HepG2 (cell line): ENCODE measurements around the gene ADCY5. TPM values are rescaled to one million over a fixed set of nuclear protein-coding genes. Genes with fewer than 3 reads are reported as not detected.

Experiments
- ATAC-seq: fragments of 200-7000 bp; cut with Tn5 transposase; 3 replicates; pipeline ENCODE4 v1.9.1; 2020; ENCODE audit warnings: mild to moderate bottlenecking, moderate library complexity
- BruUV-seq: library from RNA; stranded (reverse); fragments of 400-500 nt; replicated peaks from 2 replicates; lab custom pipeline; 2021; lab: Mats Ljungman, UMichigan
- CTCF ChIA-PET: fragments of 300-600 bp; formaldehyde crosslinking; extraction: SDS; loops from one replicate; lab custom pipeline; 2021; ENCODE audit warnings: low total read pairs, inconsistent platforms, low intra/inter-chr PET ratio; lab: Yijun Ruan, JAX
- POLR2A ChIA-PET: fragments of 350-600 bp; sonication (Branson Sonifier 250); formaldehyde crosslinking; loops from one replicate; lab custom pipeline; 2020; ENCODE audit warnings: antibody characterized with exemption, inconsistent platforms; lab: Yijun Ruan, JAX
- DNase-seq: peaks from one replicate; pipeline ENCODE4 v3.0.0-alpha.2; 2015; ENCODE audit warnings: low spot score
- FAIRE-seq: peaks from 3 replicates; lab custom pipeline; 2011; peaks lifted over from hg19 to GRCh38; lab: Jason Lieb, UNC
- H2AFZ ChIP-seq: one replicate; pipeline ENCODE4 v1.6.1; 2011; ENCODE audit warnings: low read length, inconsistent platforms
- H3K27ac ChIP-seq: fragments of 300-600 bp; 3 replicates; pipeline ENCODE4 v1.8.0; 2011; ENCODE audit warnings: mixed run types, mild to moderate bottlenecking, mixed read lengths, low read length, inconsistent platforms; ENCODE audit not compliant: insufficient read depth; ENCODE audit errors: extremely low read length
- H3K27me3 ChIP-seq, 2 experiments: fragments of 200-600 bp in 1 of 2; 2 replicates in 1 of 2; 3 replicates in 1 of 2; pipeline versions ENCODE4 v1.6.0 to v1.8.0; 2011; ENCODE audit warnings: low read length in 2 of 2, mild to moderate bottlenecking in 2 of 2, moderate library complexity in 2 of 2, inconsistent platforms in 1 of 2; ENCODE audit not compliant: insufficient read depth in 2 of 2, control insufficient read depth in 1 of 2
- H3K36me3 ChIP-seq, 2 experiments: fragments of 200-600 bp in 1 of 2; replicated peaks in 1 of 2; 2 replicates in 1 of 2; 3 replicates in 1 of 2; pipeline versions ENCODE4 v1.5.1 to v1.8.0; 2011; ENCODE audit warnings: low read length in 2 of 2, inconsistent platforms in 1 of 2; ENCODE audit not compliant: insufficient read depth in 2 of 2, control insufficient read depth in 1 of 2
- H3K4me1 ChIP-seq: 2 replicates; pipeline ENCODE4 v1.5.1; 2012; ENCODE audit warnings: low read length, inconsistent platforms; ENCODE audit not compliant: insufficient read depth
- H3K4me2 ChIP-seq: 2 replicates; pipeline ENCODE4 v1.6.0; 2011; ENCODE audit warnings: low read depth, low read length, inconsistent platforms
- H3K4me3 ChIP-seq, 3 experiments: fragments of 200-600 bp in 1 of 3; sonication (generic), shearing (Covaris generic) in 1 of 3; replicated peaks in 1 of 3; 2 replicates each; pipeline ENCODE4 v1.5.1; 2011 to 2016; ENCODE audit warnings: low read length in 3 of 3, inconsistent platforms in 2 of 3, low read depth in 2 of 3, mild to moderate bottlenecking in 2 of 3, control low read depth in 1 of 3, mixed read lengths in 1 of 3; ENCODE audit not compliant: insufficient read depth in 1 of 3
- H3K79me2 ChIP-seq: one replicate; pipeline ENCODE4 v1.6.1; 2011; ENCODE audit warnings: low read length, inconsistent platforms; ENCODE audit not compliant: insufficient read depth
- H3K9ac ChIP-seq: 2 replicates; pipeline ENCODE4 v1.6.0; 2011; ENCODE audit warnings: mild to moderate bottlenecking, low read depth, low read length, inconsistent platforms; ENCODE audit not compliant: insufficient read depth
- H3K9me3 ChIP-seq: 2 replicates; pipeline ENCODE4 v1.5.1; 2012; ENCODE audit warnings: mild to moderate bottlenecking, low read length
- H4K20me1 ChIP-seq: 2 replicates; pipeline ENCODE4 v1.6.0; 2011; ENCODE audit warnings: inconsistent platforms, mild to moderate bottlenecking, low read length, moderate library complexity; ENCODE audit not compliant: insufficient read depth
- CHCHD3 ChIP-seq: sonication (generic); formaldehyde crosslinking; IDR thresholded peaks from 2 replicates; pipeline ENCODE4 v1.8.0; 2022; ENCODE audit warnings: mild to moderate bottlenecking, missing genetic modification reagents, moderate library complexity
- PAXIP1 ChIP-seq: sonication (generic); formaldehyde crosslinking; conservative IDR thresholded peaks from 2 replicates; pipeline ENCODE4 v1.4.0; 2020; ENCODE audit warnings: mild to moderate bottlenecking, missing genetic modification reagents, moderate library complexity
- PCBP1 ChIP-seq: fragments of 200-400 bp; formaldehyde crosslinking; IDR thresholded peaks from 2 replicates; pipeline ENCODE4 v1.6.1; 2017; ENCODE audit warnings: mild to moderate bottlenecking, low read depth, low read length, borderline replicate concordance
- TBP ChIP-seq: sonication (generic); formaldehyde crosslinking; IDR thresholded peaks from 2 replicates; pipeline ENCODE4 v1.5.0; 2020; ENCODE audit warnings: missing genetic modification reagents
- THAP11 ChIP-seq: IDR thresholded peaks from 2 replicates; pipeline ENCODE4 v1.6.1; 2016; ENCODE audit warnings: missing biosample characterization, missing genetic modification reagents
- TRAFD1 ChIP-seq: sonication (generic); formaldehyde crosslinking; IDR thresholded peaks from 2 replicates; pipeline ENCODE4 v1.5.1; 2020; ENCODE audit warnings: missing genetic modification reagents, mild to moderate bottlenecking, borderline replicate concordance
- ZMAT5 ChIP-seq: sonication (generic); formaldehyde crosslinking; IDR thresholded peaks from 2 replicates; pipeline ENCODE4 v1.5.0; 2020; ENCODE audit warnings: mild to moderate bottlenecking, low read depth, missing genetic modification reagents, borderline replicate concordance
- ZNF180 ChIP-seq: sonication (generic); formaldehyde crosslinking; IDR thresholded peaks from 2 replicates; pipeline ENCODE4 v1.4.0; 2020; ENCODE audit warnings: low read depth, missing genetic modification reagents, borderline replicate concordance
- ZNF251 ChIP-seq: sonication (generic); formaldehyde crosslinking; IDR thresholded peaks from 2 replicates; pipeline ENCODE4 v1.9.0; 2021; ENCODE audit warnings: mild to moderate bottlenecking, missing genetic modification reagents
- ZNF354B ChIP-seq: sonication (generic); formaldehyde crosslinking; IDR thresholded peaks from 2 replicates; pipeline ENCODE4 v1.8.0; 2022; ENCODE audit warnings: mild to moderate bottlenecking, missing genetic modification reagents
- ZNF446 ChIP-seq: sonication (generic); formaldehyde crosslinking; IDR thresholded peaks from 2 replicates; pipeline ENCODE4 v1.5.0; 2020; ENCODE audit warnings: mild to moderate bottlenecking, missing genetic modification reagents
- ZNF468 ChIP-seq: sonication (generic); formaldehyde crosslinking; IDR thresholded peaks from 2 replicates; pipeline ENCODE4 v1.8.0; 2022; ENCODE audit warnings: mild to moderate bottlenecking, moderate library complexity, missing genetic modification reagents
- ZNF572 ChIP-seq: sonication (generic); formaldehyde crosslinking; IDR thresholded peaks from 2 replicates; pipeline ENCODE4 v1.5.1; 2020; ENCODE audit warnings: mild to moderate bottlenecking, missing genetic modification reagents
- ZNF589 ChIP-seq: sonication (generic); formaldehyde crosslinking; conservative IDR thresholded peaks from 2 replicates; pipeline ENCODE4 v1.8.0; 2022; ENCODE audit warnings: mild to moderate bottlenecking, moderate library complexity, missing genetic modification reagents
- ZSCAN9 ChIP-seq: IDR thresholded peaks from 2 replicates; pipeline ENCODE4 v1.6.1; 2016; ENCODE audit warnings: borderline replicate concordance
- WGBS: methylation state at CpG from one replicate; pipeline ENCODE4 v1.1.6; 2017; ENCODE audit warnings: low lambda C conversion rate; 5-methylcytosine and 5-hydroxymethylcytosine counted together
- in situ Hi-C: cut with HindIII; loops from 2 replicates; pipeline ENCODE4 v1.10.0; 2017; ENCODE audit warnings: low pct_unique_long_range_greater_than_20kb; ENCODE audit not compliant: extremely low pct_ligation_motif_present
- intact Hi-C: fragments of 100-400 bp; cut with micrococcal nuclease; formaldehyde crosslinking; loops from one replicate; pipeline ENCODE4 v1.10.0; 2022; ENCODE audit not compliant: unreplicated experiment
- polyA plus RNA-seq, 8 experiments: library from polyadenylated mRNA; depleted of rRNA in 3 of 8; stranded (reverse) in 7 of 8; unstranded in 1 of 8; fragments of >200 nt; fragmentation: Illumina TruSeq in 4 of 8; extraction: Trizol in 4 of 8; gene quantifications; 2 replicates each; pipeline versions ENCODE4 v1.2.1 to v1.2.3, GENCODE V29; 2011 to 2016; ENCODE audit warnings: low read depth in 4 of 8, missing spikeins in 1 of 8, mixed read lengths in 1 of 8; ENCODE audit not compliant: insufficient read depth in 1 of 8
- total RNA-seq, 5 experiments: library from RNA; depleted of rRNA; stranded (reverse); fragments of >200 nt; fragmentation: Illumina TruSeq; extraction: Trizol; gene quantifications; 2 replicates each; pipeline ENCODE4 v1.2.3, GENCODE V29; 2016; ENCODE audit warnings: low read depth in 1 of 5

ADCY5 gene
- total and polyA plus RNA-seq, 2 of the 13 experiments (the other 11 are each of a cell fraction or from before 2014, with no cell fraction given) = not detected

DNA sequence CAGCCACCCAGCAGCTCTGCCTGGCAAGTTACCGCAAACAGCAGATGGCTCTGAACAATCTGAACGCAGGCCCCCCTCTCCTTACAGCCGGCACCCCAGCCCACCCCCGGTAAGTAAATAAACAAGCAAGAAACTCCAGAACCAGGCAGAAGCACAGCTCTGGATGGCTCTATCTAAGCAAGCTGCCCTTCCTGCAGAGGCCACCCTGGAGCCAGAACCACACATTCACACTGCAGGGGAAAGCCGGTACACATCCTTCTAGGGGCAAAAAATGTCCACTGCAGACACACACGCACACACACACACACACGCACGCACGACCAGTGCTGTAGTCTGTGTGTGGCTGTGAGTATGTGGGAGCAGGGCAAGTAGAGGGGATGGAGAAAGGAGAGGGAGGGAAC, 63.9 kb downstream of the ADCY5 start:
- Histone ChIP-seq H4K20me1 (no peaks in the 10 kb centered on the region), H3K9me3 (no peaks in the 10 kb centered on the region), H3K4me3 (no peak overlapping the region), H3K4me1 (no peaks in the 10 kb centered on the region), H2AFZ (no peak overlapping the region), H3K9ac (no peak overlapping the region), H3K27me3 (peaks cover 6 to 36% of the 10 kb centered on the region in 2 experiments; a peak in 3 of 5 replicates), H3K79me2 (no peaks in the 10 kb centered on the region), H3K4me2 (no peak overlapping the region), H3K36me3 (no peaks in the 10 kb centered on the region), H3K27ac (no peak overlapping the region)
- CTCF ChIA-PET = no interaction called here
- ATAC-seq = peak; percentile 28; the same call in 1 of the 3 replicates
- no peak for DNase-seq
- no TSS peak for BruUV-seq
- in situ Hi-C loops = no loop called here
- intact Hi-C loops = no loop called here
- TF ChIP-seq PAXIP1 (CRISPR knock-in tag) (no peak), ZMAT5 (CRISPR knock-in tag) (no peak), ZNF572 (no peak), ZNF468 (no peak), CHCHD3 (CRISPR knock-in tag) (no peak), ZNF446 (CRISPR knock-in tag) (no peak), ZNF354B (CRISPR knock-in tag) (no peak), ZSCAN9 (CRISPR knock-in tag) (no peak), ZNF589 (CRISPR knock-in tag) (no peak), THAP11 (no peak), TRAFD1 (CRISPR knock-in tag) (no peak), TBP (no peak), ZNF251 (CRISPR knock-in tag) (no peak), ZNF180 (CRISPR knock-in tag) (no peak), PCBP1 (no peak)
- WGBS = 26% methylated on average over 9 of the region's 9 CpGs
- FAIRE-seq = no peak
- POLR2A ChIA-PET = no interaction called here
